PC-3 (cell line): ENCODE results near the gene IQSEC1.

Experiments used
- CTCF ChIP-seq: fragments of 300-600 bp; sonication (generic); conservative IDR thresholded peaks from 2 replicates; pipeline ENCODE4 v1.5.1; 2017; ENCODE audit warnings: antibody characterized with exemption, low read depth, mild to moderate bottlenecking, low read length
- EZH2 ChIP-seq: fragments of 300-600 bp; sonication (generic); IDR thresholded peaks from one replicate; pipeline ENCODE4 v1.6.1; 2017; ENCODE audit warnings: antibody characterized with exemption, mild to moderate bottlenecking, low read length; ENCODE audit not compliant: unreplicated experiment

- peak; percentile 88 for TF ChIP-seq CTCF
- TF ChIP-seq EZH2 = no peak
Measured at GRCh38 chr3:12984023-12984823, 89.0 kb downstream of the IQSEC1 start.
